ENCODE results near the gene TUBGCP6.
A peak's percentile ranks its signal among the peaks of the same experiment; 100 is the strongest.

The TUBGCP6 gene

GRCh38 chr22:50264104-50264745 lies 19.4 kb upstream of the TUBGCP6 start:
- no peak for DNase-seq

- no peak for DNase-seq
Observed at GRCh38 chr22:50262973-50263617, 18.3 kb upstream of the TUBGCP6 start.

- no peak for DNase-seq
Observed at GRCh38 chr22:50262460-50262911, 17.7 kb upstream of the TUBGCP6 start.

- DNase-seq, result no peak
Observed at GRCh38 chr22:50261615-50262459, 17.0 kb upstream of the TUBGCP6 start, which contains the start of gene MAPK12. TSS of gene MAPK12 (minus strand) at chr22:50261683. CDS start at chr22:50261509, 174 bp downstream.

GRCh38 chr22:50260801-50261614 lies 16.2 kb upstream of the TUBGCP6 start:
- peak; percentile 40 for DNase-seq

- DNase-seq, result no peak
Observed at GRCh38 chr22:50260434-50260800, 15.6 kb upstream of the TUBGCP6 start.

GRCh38 chr22:50259302-50259701 lies 14.5 kb upstream of the TUBGCP6 start:
- no peak for DNase-seq

GRCh38 chr22:50258361-50259292 lies 13.8 kb upstream of the TUBGCP6 start:
- DNase-seq, result no peak

- no peak for DNase-seq
Observed at GRCh38 chr22:50257451-50258360, 12.9 kb upstream of the TUBGCP6 start.

GRCh38 chr22:50257041-50257440 lies 12.2 kb upstream of the TUBGCP6 start:
- no peak for DNase-seq

- no peak for DNase-seq
Observed at GRCh38 chr22:50256258-50256862, 11.5 kb upstream of the TUBGCP6 start.

GRCh38 chr22:50255607-50256006 lies 10.8 kb upstream of the TUBGCP6 start:
- DNase-seq, result no peak

- no peak for DNase-seq
Observed at GRCh38 chr22:50255099-50255498, 10.3 kb upstream of the TUBGCP6 start.

GRCh38 chr22:50253941-50254340 lies 9.1 kb upstream of the TUBGCP6 start:
- DNase-seq, result no peak

GRCh38 chr22:50253046-50253915 lies 8.5 kb upstream of the TUBGCP6 start:
- no peak for DNase-seq

GRCh38 chr22:50252082-50253045 lies 7.5 kb upstream of the TUBGCP6 start:
- DNase-seq, result peak; percentile 77

- DNase-seq, result no peak
Observed at GRCh38 chr22:50251477-50252081, 6.8 kb upstream of the TUBGCP6 start.

All from activated naive CD4-positive, alpha-beta T cell treated with Interleukin-2 at 50 U/mL for 16 hours (primary cell).